K562 (cell line): ENCODE measurements around the gene TMEM131.

Experiments used
- BRF1 ChIP-seq: IDR thresholded peaks from 3 replicates; pipeline ENCODE4 v1.6.1; 2011; ENCODE audit warnings: borderline replicate concordance, mild to moderate bottlenecking; ENCODE audit not compliant: insufficient read length; ENCODE audit errors: extremely low read depth
- BRF2 ChIP-seq: IDR thresholded peaks from 3 replicates; pipeline ENCODE4 v1.6.1; 2011; ENCODE audit warnings: borderline replicate concordance, mild to moderate bottlenecking; ENCODE audit not compliant: insufficient read length, insufficient read depth
- CTCF ChIP-seq, 3 experiments: IDR thresholded peaks in 2 of 3; conservative IDR thresholded peaks in 1 of 3; 2 replicates each; pipeline ENCODE4 v1.5.1; 2011 to 2012; ENCODE audit warnings: low read length in 3 of 3, mild to moderate bottlenecking in 3 of 3, control low read depth in 2 of 3, improper control_type of control experiment in 1 of 3, inconsistent platforms in 1 of 3, low read depth in 1 of 3, mixed read lengths in 1 of 3, moderate library complexity in 1 of 3; ENCODE audit not compliant: insufficient read depth in 2 of 3
- ETV5 ChIP-seq: sonication (generic); formaldehyde crosslinking; IDR thresholded peaks from 2 replicates; pipeline ENCODE4 v1.4.0; 2020; ENCODE audit warnings: low read depth, mild to moderate bottlenecking, missing genetic modification reagents
- HNRNPH1 ChIP-seq: fragments of 200-400 bp; formaldehyde crosslinking; optimal IDR thresholded peaks from 2 replicates; pipeline ENCODE3; 2017; ENCODE audit warnings: low read depth, mild to moderate bottlenecking, low read length, moderate library complexity
- HNRNPL ChIP-seq: fragments of 200-400 bp; formaldehyde crosslinking; IDR thresholded peaks from 2 replicates; pipeline ENCODE4 v1.6.1; 2017; ENCODE audit warnings: low read depth, mild to moderate bottlenecking, low read length
- KLF16 ChIP-seq: IDR thresholded peaks from 2 replicates; pipeline ENCODE4 v1.6.1; 2016; ENCODE audit warnings: antibody characterized with exemption
- RFX5 ChIP-seq: IDR thresholded peaks from 2 replicates; pipeline ENCODE4 v1.6.1; 2011; ENCODE audit warnings: low read depth, mild to moderate bottlenecking, improper control_type of control experiment, low read length
- SMAD2 ChIP-seq: fragments of 150-350 bp; IDR thresholded peaks from 2 replicates; pipeline ENCODE4 v1.6.1; 2014; ENCODE audit warnings: low read depth, mild to moderate bottlenecking, low read length
- YY1 ChIP-seq, 3 experiments: IDR thresholded peaks; 2 replicates each; pipeline ENCODE4 v1.6.1; 2011; ENCODE audit warnings: low read length in 2 of 3, mild to moderate bottlenecking in 2 of 3, moderate library complexity in 2 of 3, borderline replicate concordance in 1 of 3, control low read depth in 1 of 3, low read depth in 1 of 3; ENCODE audit not compliant: insufficient read depth in 3 of 3, insufficient replicate concordance in 2 of 3, control insufficient read depth in 1 of 3, insufficient read length in 1 of 3; ENCODE audit errors: extremely low read depth in 1 of 3

GRCh38 chr2:97716695-97717612 is 278.8 kb downstream of the TMEM131 start:
- TF ChIP-seq HNRNPH1 (no peak), CTCF (IDR thresholded peaks at IDR 0.05 in 2 of 3, conservative IDR thresholded peaks at IDR 0.05 in 1 of 3; ENCODE audit: insufficient read depth in 2 of 3, low read depth in 1 of 3, low read length in 3 of 3) (no peak), RFX5 (no peak), HNRNPL (no peak), KLF16 (no peak), BRF1 (no peak), BRF2 (no peak), SMAD2 (no peak), ETV5 (CRISPR knock-in tag) (no peak), YY1 (IDR thresholded peaks at IDR 0.05; ENCODE audit: borderline replicate concordance in 1 of 3, control insufficient read depth in 1 of 3, extremely low read depth in 1 of 3, insufficient read depth in 3 of 3, insufficient read length in 1 of 3, insufficient replicate concordance in 2 of 3, low read depth in 1 of 3, low read length in 2 of 3) (no peak)
